ENCODE data around the gene MCF2L. TPM values are rescaled to one million over a fixed set of nuclear protein-coding genes. Genes with fewer than 3 reads are reported as not detected.

Gene MCF2L
- total RNA-seq, 2 donors from 2014 or later: 47.6 to 64.7 TPM

- DNase-seq (ENCODE audit: low spot score): no peak
- H3K4me1 ChIP-seq (replicated peaks): no peaks in the 10 kb centered on the region
- no peaks in the 10 kb centered on the region for H3K9me3 ChIP-seq
- H3K27ac ChIP-seq: peak within 1 kb of the TSS; percentile 49 to 58
- 42% methylated on average over 23 of the region's 23 CpGs for WGBS
- no peaks in the 10 kb centered on the region for H3K36me3 ChIP-seq
- H3K4me3 ChIP-seq: no peak within 1 kb of the TSS
- TF ChIP-seq POLR2AphosphoS5 (IDR thresholded peaks at IDR 0.05): peak; percentile 3
- no peak for TF ChIP-seq CTCF (IDR thresholded peaks at IDR 0.05)
- no peaks in the 10 kb centered on the region for H3K27me3 ChIP-seq (replicated peaks; ENCODE audit: insufficient read depth)
- intact Hi-C loops (cut with DNase I): no loop called here
These were observed 153.7 kb downstream of the MCF2L start, which contains the start of gene F10 for GRCh38 chr13:113122550-113123225. F10 (plus strand) TSS chr13:113122799; CDS start chr13:113122856, 57 bp downstream.

- H3K27me3 ChIP-seq (replicated peaks; ENCODE audit: insufficient read depth): no peaks in the 10 kb centered on the region
- H3K36me3 ChIP-seq: no peaks in the 10 kb centered on the region
- H3K4me3 ChIP-seq: no peak overlapping the region
- peak overlapping the region; percentile 49 to 58 for H3K27ac ChIP-seq
- WGBS: 80% methylated on average over 29 of the region's 29 CpGs
- DNase-seq (ENCODE audit: low spot score): no peak
- TF ChIP-seq CTCF (IDR thresholded peaks at IDR 0.05) (no peak), POLR2AphosphoS5 (IDR thresholded peaks at IDR 0.05) (no peak), POLR2A (IDR thresholded peaks at IDR 0.05) (no peak)
- intact Hi-C loops (cut with DNase I): no loop called here
- H3K4me1 ChIP-seq (replicated peaks): no peaks in the 10 kb centered on the region
- no peaks in the 10 kb centered on the region for H3K9me3 ChIP-seq
These were observed 154.5 kb downstream of the MCF2L start for GRCh38 chr13:113123226-113124201.

GRCh38 chr13:113124211-113124970 is 155.4 kb downstream of the MCF2L start:
- no peaks in the 10 kb centered on the region for H3K36me3 ChIP-seq
- H3K9me3 ChIP-seq: no peaks in the 10 kb centered on the region
- no peak overlapping the region for H3K27ac ChIP-seq
- H3K27me3 ChIP-seq (replicated peaks; ENCODE audit: insufficient read depth): no peaks in the 10 kb centered on the region
- H3K4me3 ChIP-seq: no peak overlapping the region
- 95% methylated on average over 19 of the region's 19 CpGs for WGBS
- H3K4me1 ChIP-seq (replicated peaks): no peaks in the 10 kb centered on the region
- TF ChIP-seq POLR2A (IDR thresholded peaks at IDR 0.05): no peak
- no peak for TF ChIP-seq POLR2AphosphoS5 (IDR thresholded peaks at IDR 0.05)
- no peak for TF ChIP-seq CTCF (IDR thresholded peaks at IDR 0.05)
- intact Hi-C loops (cut with DNase I): no loop called here
- DNase-seq (ENCODE audit: low spot score): no peak

- Histone ChIP-seq H3K9me3 (no peaks in the 10 kb centered on the region), H3K36me3 (no peaks in the 10 kb centered on the region), H3K27me3 (replicated peaks; ENCODE audit: insufficient read depth) (no peaks in the 10 kb centered on the region), H3K4me3 (no peak overlapping the region), H3K4me1 (replicated peaks) (no peaks in the 10 kb centered on the region), H3K27ac (no peak overlapping the region)
- intact Hi-C loops (cut with DNase I): no loop called here
- no peak for DNase-seq (ENCODE audit: low spot score)
- TF ChIP-seq POLR2A (IDR thresholded peaks at IDR 0.05) (no peak), CTCF (IDR thresholded peaks at IDR 0.05) (no peak), POLR2AphosphoS5 (IDR thresholded peaks at IDR 0.05) (no peak)
- 92% methylated on average over 19 of the region's 19 CpGs for WGBS
These were observed 156.7 kb downstream of the MCF2L start for GRCh38 chr13:113125506-113126264.
